Liver (tissue), 9 donors: ENCODE results near the gene CEP85L. TPM values are rescaled to one million over a fixed set of nuclear protein-coding genes. Genes with fewer than 3 reads are reported as not detected.

Source experiments
- DNase-seq: peaks from one replicate; pipeline ENCODE4 v3.0.0-alpha.2; 2017; ENCODE audit warnings: low spot score
- H3K27ac ChIP-seq, 2 donors: one replicate each; pipeline ENCODE4 v1.7.0; 2013; ENCODE audit warnings: inconsistent platforms in 2 of 2, low read length in 2 of 2, control low read depth in 1 of 2, low read depth in 1 of 2, mild to moderate bottlenecking in 1 of 2
- H3K27me3 ChIP-seq, 4 donors: one replicate each; pipeline versions ENCODE4 v1.6.1 to v1.7.0; 2013; ENCODE audit warnings: low read length in 3 of 4, inconsistent platforms in 1 of 4, mild to moderate bottlenecking in 1 of 4, moderate library complexity in 1 of 4; ENCODE audit not compliant: control insufficient read depth in 4 of 4, insufficient read depth in 4 of 4
- H3K36me3 ChIP-seq, 4 donors: one replicate each; pipeline versions ENCODE4 v1.6.1 to v1.7.0; 2013; ENCODE audit warnings: low read length in 3 of 4, mild to moderate bottlenecking in 3 of 4, low read depth in 1 of 4, moderate library complexity in 1 of 4; ENCODE audit not compliant: control insufficient read depth in 4 of 4, insufficient read depth in 3 of 4
- H3K4me1 ChIP-seq, 4 donors: one replicate each; pipeline versions ENCODE4 v1.6.1 to v1.7.0; 2013; ENCODE audit warnings: low read length in 3 of 4, mild to moderate bottlenecking in 3 of 4, moderate library complexity in 1 of 4; ENCODE audit not compliant: control insufficient read depth in 4 of 4, insufficient read depth in 4 of 4
- H3K4me3 ChIP-seq, 3 donors: one replicate each; pipeline versions ENCODE4 v1.6.1 to v1.7.0; 2013; ENCODE audit warnings: low read length in 3 of 3, control low read depth in 1 of 3, low read depth in 1 of 3, mild to moderate bottlenecking in 1 of 3
- H3K9ac ChIP-seq, 2 donors: one replicate each; pipeline ENCODE4 v1.7.0; 2013; ENCODE audit warnings: low read length in 2 of 2, mild to moderate bottlenecking in 2 of 2, moderate library complexity in 2 of 2, control low read depth in 1 of 2, low read depth in 1 of 2
- H3K9me3 ChIP-seq, 4 donors: one replicate each; pipeline versions ENCODE4 v1.6.1 to v1.7.0; 2013; ENCODE audit warnings: low read length in 3 of 4; ENCODE audit not compliant: control insufficient read depth in 4 of 4
- EGR1 ChIP-seq, 2 donors: IDR thresholded peaks; 2 replicates each; pipeline ENCODE4 v1.6.1; 2016 to 2018; ENCODE audit warnings: antibody characterized with exemption in 2 of 2, low read depth in 2 of 2
- FOXA1 ChIP-seq: IDR thresholded peaks from 2 replicates; pipeline ENCODE4 v1.6.1; 2016; ENCODE audit warnings: antibody characterized with exemption
- FOXA2 ChIP-seq: IDR thresholded peaks from 2 replicates; pipeline ENCODE4 v1.6.1; 2016; ENCODE audit warnings: antibody characterized with exemption
- GABPA ChIP-seq, 2 donors: IDR thresholded peaks in 1 of 2; conservative IDR thresholded peaks in 1 of 2; 2 replicates each; pipeline ENCODE4 v1.6.1; 2016; ENCODE audit warnings: antibody characterized with exemption in 2 of 2, mild to moderate bottlenecking in 1 of 2, moderate library complexity in 1 of 2
- HNF4A ChIP-seq, 2 donors: conservative IDR thresholded peaks; 2 replicates each; pipeline ENCODE4 v1.6.1; 2016; ENCODE audit warnings: antibody characterized with exemption in 2 of 2, mild to moderate bottlenecking in 2 of 2
- HNF4G ChIP-seq: IDR thresholded peaks from 2 replicates; pipeline ENCODE4 v1.6.1; 2016; ENCODE audit warnings: antibody characterized with exemption
- JUND ChIP-seq, 2 donors: IDR thresholded peaks; 2 replicates each; pipeline ENCODE4 v1.6.1; 2016; ENCODE audit warnings: antibody characterized with exemption in 2 of 2
- NR2F2 ChIP-seq: IDR thresholded peaks from 2 replicates; pipeline ENCODE4 v1.6.1; 2016; ENCODE audit warnings: antibody characterized with exemption
- RAD21 ChIP-seq, 2 donors: IDR thresholded peaks; 2 replicates each; pipeline ENCODE4 v1.6.1; 2016; ENCODE audit warnings: antibody characterized with exemption in 2 of 2, mild to moderate bottlenecking in 2 of 2
- RXRA ChIP-seq, 2 donors: IDR thresholded peaks; 2 replicates each; pipeline ENCODE4 v1.6.1; 2017 to 2018; ENCODE audit warnings: antibody characterized with exemption in 2 of 2, mild to moderate bottlenecking in 1 of 2
- SP1 ChIP-seq: IDR thresholded peaks from 2 replicates; pipeline ENCODE4 v1.6.1; 2018; ENCODE audit warnings: antibody characterized with exemption, mild to moderate bottlenecking
- TAF1 ChIP-seq: conservative IDR thresholded peaks from 2 replicates; pipeline ENCODE4 v1.6.1; 2016; ENCODE audit warnings: antibody characterized with exemption, mild to moderate bottlenecking
- YY1 ChIP-seq: IDR thresholded peaks from 2 replicates; pipeline ENCODE4 v1.6.1; 2016; ENCODE audit warnings: antibody characterized with exemption, mild to moderate bottlenecking
- WGBS: extraction: QIAGEN DNeasy Blood & Tissue Kit; methylation state at CpG from one replicate; pipeline ENCODE4 v1.1.7; 2013; 5-methylcytosine and 5-hydroxymethylcytosine counted together
- polyA plus RNA-seq, 2 donors: library from polyadenylated mRNA; stranded (reverse) in 1 of 2; unstranded in 1 of 2; fragments of 200-250 nt in 1 of 2; fragments of >200 nt in 1 of 2; fragmentation: Nextera tagmentation in 1 of 2; extraction: Ambion mirVana in 1 of 2; gene quantifications; one replicate each; pipeline versions ENCODE4 v1.2.1 to v1.2.3, GENCODE V29; 2013 to 2015
- total RNA-seq, 2 donors: library from RNA; depleted of rRNA; stranded (reverse); fragments of >200 nt; gene quantifications; one replicate each; pipeline ENCODE4 v1.2.3, GENCODE V29; 2014
- TF ChIP-seq, protein P1 (sequence below): fragments of 150-350 bp; IDR thresholded peaks from 2 replicates; pipeline ENCODE4 v1.5.1; 2017; ENCODE audit warnings: improper control_type of control experiment, low read depth, low read length; ENCODE audit not compliant: missing input control
- TF ChIP-seq, protein P2 (sequence below): IDR thresholded peaks from 2 replicates; pipeline ENCODE4 v1.6.1; 2016; ENCODE audit warnings: antibody characterized with exemption
- TF ChIP-seq, protein P3 (sequence below): IDR thresholded peaks from 2 replicates; pipeline ENCODE4 v1.6.1; 2016; ENCODE audit warnings: antibody characterized with exemption
- TF ChIP-seq, protein P4 (sequence below): IDR thresholded peaks from 2 replicates; pipeline ENCODE4 v1.6.1; 2016; ENCODE audit warnings: antibody characterized with exemption, mild to moderate bottlenecking
- TF ChIP-seq, protein P5 (sequence below): IDR thresholded peaks from 2 replicates; pipeline ENCODE4 v1.6.1; 2016; ENCODE audit warnings: antibody characterized with exemption
- donor health status: healthy.
- donor health status: healthy.
- donor health status: healthy.
- donor health status: healthy.
- donor health status: healthy.

Gene CEP85L
- total and polyA plus RNA-seq, 4 donors = 0.40 to 6.4 (median 2.3) TPM

DNA sequence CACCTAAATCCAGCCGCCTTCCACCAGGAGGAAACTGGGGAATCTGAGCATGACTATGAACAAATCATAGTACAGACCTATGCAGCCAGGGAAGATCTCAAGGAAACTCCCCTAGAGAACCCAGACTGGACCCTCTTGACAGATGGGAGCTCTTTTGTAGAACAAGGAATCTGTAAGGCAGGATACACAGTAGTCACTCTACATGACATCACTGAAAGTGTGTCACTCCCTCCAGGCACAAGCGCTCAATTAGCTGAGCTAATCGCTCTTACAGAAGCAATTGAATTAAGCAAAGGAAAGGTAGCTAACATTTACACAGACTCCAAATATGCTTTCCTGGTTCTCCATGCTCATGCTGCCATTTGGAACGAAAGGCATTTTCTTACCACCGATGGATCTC lies 66.5 kb downstream of the CEP85L start (continued):
- TF ChIP-seq, protein P1, sequence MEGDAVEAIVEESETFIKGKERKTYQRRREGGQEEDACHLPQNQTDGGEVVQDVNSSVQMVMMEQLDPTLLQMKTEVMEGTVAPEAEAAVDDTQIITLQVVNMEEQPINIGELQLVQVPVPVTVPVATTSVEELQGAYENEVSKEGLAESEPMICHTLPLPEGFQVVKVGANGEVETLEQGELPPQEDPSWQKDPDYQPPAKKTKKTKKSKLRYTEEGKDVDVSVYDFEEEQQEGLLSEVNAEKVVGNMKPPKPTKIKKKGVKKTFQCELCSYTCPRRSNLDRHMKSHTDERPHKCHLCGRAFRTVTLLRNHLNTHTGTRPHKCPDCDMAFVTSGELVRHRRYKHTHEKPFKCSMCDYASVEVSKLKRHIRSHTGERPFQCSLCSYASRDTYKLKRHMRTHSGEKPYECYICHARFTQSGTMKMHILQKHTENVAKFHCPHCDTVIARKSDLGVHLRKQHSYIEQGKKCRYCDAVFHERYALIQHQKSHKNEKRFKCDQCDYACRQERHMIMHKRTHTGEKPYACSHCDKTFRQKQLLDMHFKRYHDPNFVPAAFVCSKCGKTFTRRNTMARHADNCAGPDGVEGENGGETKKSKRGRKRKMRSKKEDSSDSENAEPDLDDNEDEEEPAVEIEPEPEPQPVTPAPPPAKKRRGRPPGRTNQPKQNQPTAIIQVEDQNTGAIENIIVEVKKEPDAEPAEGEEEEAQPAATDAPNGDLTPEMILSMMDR = no peak
- no peak for TF ChIP-seq RAD21 (IDR thresholded peaks at IDR 0.05)

DNA sequence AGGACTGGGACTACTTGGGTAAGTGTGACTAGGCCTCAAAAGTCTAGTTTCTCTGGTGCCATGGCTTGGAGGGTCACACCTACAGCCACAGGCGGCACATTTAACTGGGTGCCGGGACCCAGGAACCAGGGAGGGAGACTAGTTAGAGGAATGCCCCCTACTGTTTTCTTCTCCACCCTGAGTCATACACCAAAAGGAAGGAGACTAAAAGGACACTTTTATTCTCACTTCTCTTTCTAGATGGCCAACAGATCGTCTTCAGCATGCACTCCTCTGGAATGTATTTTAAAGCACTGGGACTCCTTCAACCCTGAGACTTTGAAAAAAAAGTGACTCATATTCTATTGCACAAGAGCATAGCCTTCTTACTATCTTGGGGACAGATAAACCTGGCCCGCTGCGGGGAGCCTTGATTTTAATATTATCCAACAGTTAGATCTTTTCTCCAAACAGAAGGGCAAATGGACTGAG lies 69.9 kb downstream of the CEP85L start:
- Histone ChIP-seq H3K4me3 (no peak overlapping the region), H3K9me3 (peaks cover 0 to 4% (median 2%) of the 10 kb centered on the region in 4 donors), H3K9ac (no peak overlapping the region), H3K27me3 (no peaks in the 10 kb centered on the region), H3K36me3 (no peaks in the 10 kb centered on the region), H3K4me1 (peaks cover 0 to 2% (median 0%) of the 10 kb centered on the region in 4 donors), H3K27ac (no peak overlapping the region)
- no peak for DNase-seq
- WGBS = 85% methylated on average over 5 of the region's 5 CpGs
- no peak for TF ChIP-seq FOXA2
- TF ChIP-seq, protein P2, sequence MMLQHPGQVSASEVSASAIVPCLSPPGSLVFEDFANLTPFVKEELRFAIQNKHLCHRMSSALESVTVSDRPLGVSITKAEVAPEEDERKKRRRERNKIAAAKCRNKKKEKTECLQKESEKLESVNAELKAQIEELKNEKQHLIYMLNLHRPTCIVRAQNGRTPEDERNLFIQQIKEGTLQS = no peak
- TF ChIP-seq YY1 = no peak
- TF ChIP-seq JUND (IDR thresholded peaks at IDR 0.05) = no peak
- no peak for TF ChIP-seq FOXA1
- no peak for TF ChIP-seq HNF4G
- TF ChIP-seq, protein P3, sequence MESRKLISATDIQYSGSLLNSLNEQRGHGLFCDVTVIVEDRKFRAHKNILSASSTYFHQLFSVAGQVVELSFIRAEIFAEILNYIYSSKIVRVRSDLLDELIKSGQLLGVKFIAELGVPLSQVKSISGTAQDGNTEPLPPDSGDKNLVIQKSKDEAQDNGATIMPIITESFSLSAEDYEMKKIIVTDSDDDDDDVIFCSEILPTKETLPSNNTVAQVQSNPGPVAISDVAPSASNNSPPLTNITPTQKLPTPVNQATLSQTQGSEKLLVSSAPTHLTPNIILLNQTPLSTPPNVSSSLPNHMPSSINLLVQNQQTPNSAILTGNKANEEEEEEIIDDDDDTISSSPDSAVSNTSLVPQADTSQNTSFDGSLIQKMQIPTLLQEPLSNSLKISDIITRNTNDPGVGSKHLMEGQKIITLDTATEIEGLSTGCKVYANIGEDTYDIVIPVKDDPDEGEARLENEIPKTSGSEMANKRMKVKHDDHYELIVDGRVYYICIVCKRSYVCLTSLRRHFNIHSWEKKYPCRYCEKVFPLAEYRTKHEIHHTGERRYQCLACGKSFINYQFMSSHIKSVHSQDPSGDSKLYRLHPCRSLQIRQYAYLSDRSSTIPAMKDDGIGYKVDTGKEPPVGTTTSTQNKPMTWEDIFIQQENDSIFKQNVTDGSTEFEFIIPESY = no peak
- no peak for TF ChIP-seq GABPA (IDR thresholded peaks at IDR 0.05 in 1 of 2, conservative IDR thresholded peaks at IDR 0.05 in 1 of 2)
- no peak for TF ChIP-seq EGR1 (IDR thresholded peaks at IDR 0.05; ENCODE audit: low read depth in 2 of 2)
- TF ChIP-seq, protein P4, sequence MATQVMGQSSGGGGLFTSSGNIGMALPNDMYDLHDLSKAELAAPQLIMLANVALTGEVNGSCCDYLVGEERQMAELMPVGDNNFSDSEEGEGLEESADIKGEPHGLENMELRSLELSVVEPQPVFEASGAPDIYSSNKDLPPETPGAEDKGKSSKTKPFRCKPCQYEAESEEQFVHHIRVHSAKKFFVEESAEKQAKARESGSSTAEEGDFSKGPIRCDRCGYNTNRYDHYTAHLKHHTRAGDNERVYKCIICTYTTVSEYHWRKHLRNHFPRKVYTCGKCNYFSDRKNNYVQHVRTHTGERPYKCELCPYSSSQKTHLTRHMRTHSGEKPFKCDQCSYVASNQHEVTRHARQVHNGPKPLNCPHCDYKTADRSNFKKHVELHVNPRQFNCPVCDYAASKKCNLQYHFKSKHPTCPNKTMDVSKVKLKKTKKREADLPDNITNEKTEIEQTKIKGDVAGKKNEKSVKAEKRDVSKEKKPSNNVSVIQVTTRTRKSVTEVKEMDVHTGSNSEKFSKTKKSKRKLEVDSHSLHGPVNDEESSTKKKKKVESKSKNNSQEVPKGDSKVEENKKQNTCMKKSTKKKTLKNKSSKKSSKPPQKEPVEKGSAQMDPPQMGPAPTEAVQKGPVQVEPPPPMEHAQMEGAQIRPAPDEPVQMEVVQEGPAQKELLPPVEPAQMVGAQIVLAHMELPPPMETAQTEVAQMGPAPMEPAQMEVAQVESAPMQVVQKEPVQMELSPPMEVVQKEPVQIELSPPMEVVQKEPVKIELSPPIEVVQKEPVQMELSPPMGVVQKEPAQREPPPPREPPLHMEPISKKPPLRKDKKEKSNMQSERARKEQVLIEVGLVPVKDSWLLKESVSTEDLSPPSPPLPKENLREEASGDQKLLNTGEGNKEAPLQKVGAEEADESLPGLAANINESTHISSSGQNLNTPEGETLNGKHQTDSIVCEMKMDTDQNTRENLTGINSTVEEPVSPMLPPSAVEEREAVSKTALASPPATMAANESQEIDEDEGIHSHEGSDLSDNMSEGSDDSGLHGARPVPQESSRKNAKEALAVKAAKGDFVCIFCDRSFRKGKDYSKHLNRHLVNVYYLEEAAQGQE = no peak
- no peak for TF ChIP-seq RXRA (IDR thresholded peaks at IDR 0.05)
- no peak for TF ChIP-seq TAF1
- TF ChIP-seq, protein P1 = no peak
- TF ChIP-seq, protein P5, sequence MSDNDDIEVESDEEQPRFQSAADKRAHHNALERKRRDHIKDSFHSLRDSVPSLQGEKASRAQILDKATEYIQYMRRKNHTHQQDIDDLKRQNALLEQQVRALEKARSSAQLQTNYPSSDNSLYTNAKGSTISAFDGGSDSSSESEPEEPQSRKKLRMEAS = no peak
- no peak for TF ChIP-seq RAD21 (IDR thresholded peaks at IDR 0.05)
- TF ChIP-seq HNF4A (conservative IDR thresholded peaks at IDR 0.05) = no peak
- TF ChIP-seq NR2F2 = no peak
- no peak for TF ChIP-seq SP1
